Lower leg skin (tissue), 3 donors: ENCODE results near the gene MTF1.

Experiments used
- POLR2A ChIP-seq, 2 donors: fragments of 450-650 bp; IDR thresholded peaks; one replicate each; pipeline ENCODE4 v1.6.1; 2016 to 2017; ENCODE audit warnings: antibody characterized with exemption in 2 of 2, mild to moderate bottlenecking in 1 of 2, moderate library complexity in 1 of 2
- TF ChIP-seq, protein P1 (sequence below), 3 donors: fragments of 450-650 bp; IDR thresholded peaks; one replicate each; pipeline ENCODE4 v1.5.1; 2016; ENCODE audit warnings: antibody characterized with exemption in 3 of 3, mild to moderate bottlenecking in 3 of 3, moderate library complexity in 2 of 3

DNA sequence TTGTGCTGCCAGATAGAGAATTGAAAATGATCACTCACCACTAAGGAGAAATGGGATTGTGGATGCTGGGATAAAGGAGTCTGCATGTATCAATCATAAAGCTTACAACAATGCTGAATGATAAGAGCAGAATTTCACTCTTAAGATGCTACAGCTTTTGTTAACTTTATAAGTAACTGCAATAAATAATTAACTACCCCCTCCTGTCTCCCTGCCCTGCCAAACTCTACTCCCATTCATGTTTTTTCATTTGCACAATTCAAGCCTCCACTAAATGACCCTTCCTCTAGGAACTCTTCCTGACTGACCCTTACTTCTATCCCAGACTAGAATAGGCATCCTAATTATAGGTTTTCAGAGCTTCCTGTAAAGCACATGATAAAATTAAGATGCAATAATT lies 14.9 kb downstream of the MTF1 start:
- TF ChIP-seq, protein P1, sequence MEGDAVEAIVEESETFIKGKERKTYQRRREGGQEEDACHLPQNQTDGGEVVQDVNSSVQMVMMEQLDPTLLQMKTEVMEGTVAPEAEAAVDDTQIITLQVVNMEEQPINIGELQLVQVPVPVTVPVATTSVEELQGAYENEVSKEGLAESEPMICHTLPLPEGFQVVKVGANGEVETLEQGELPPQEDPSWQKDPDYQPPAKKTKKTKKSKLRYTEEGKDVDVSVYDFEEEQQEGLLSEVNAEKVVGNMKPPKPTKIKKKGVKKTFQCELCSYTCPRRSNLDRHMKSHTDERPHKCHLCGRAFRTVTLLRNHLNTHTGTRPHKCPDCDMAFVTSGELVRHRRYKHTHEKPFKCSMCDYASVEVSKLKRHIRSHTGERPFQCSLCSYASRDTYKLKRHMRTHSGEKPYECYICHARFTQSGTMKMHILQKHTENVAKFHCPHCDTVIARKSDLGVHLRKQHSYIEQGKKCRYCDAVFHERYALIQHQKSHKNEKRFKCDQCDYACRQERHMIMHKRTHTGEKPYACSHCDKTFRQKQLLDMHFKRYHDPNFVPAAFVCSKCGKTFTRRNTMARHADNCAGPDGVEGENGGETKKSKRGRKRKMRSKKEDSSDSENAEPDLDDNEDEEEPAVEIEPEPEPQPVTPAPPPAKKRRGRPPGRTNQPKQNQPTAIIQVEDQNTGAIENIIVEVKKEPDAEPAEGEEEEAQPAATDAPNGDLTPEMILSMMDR (IDR thresholded peaks at IDR 0.05): no peak
- no peak for TF ChIP-seq POLR2A (IDR thresholded peaks at IDR 0.05)
